Right lung (tissue), 10 donors: ENCODE data around the gene ZMYM3. TPM values are rescaled to one million over a fixed set of nuclear protein-coding genes. Genes with fewer than 3 reads are reported as not detected.
"Not testable (repeated sequence)": the region's sequence is repeated elsewhere in the genome, so short reads cannot be mapped to it uniquely, and the experiment has no call there.

ENCODE experiments used
- DNase-seq, 2 donors: peaks; one replicate each; pipeline ENCODE4 v3.0.0-alpha.2; 2013
- long read RNA-seq, 8 donors: transcript quantifications; one replicate each; lab custom pipeline, GENCODE V29; 2026
- polyA plus RNA-seq, 5 donors: library from polyadenylated mRNA; unstranded; fragments of 120-200 nt; gene quantifications; one replicate each; pipeline versions ENCODE4 v1.2.1 to v1.2.3, GENCODE V29; 2013; ENCODE audit warnings: inconsistent platforms in 1 of 5, low replicate concordance in 1 of 5; ENCODE audit not compliant: insufficient read length in 5 of 5, insufficient read depth in 1 of 5

Gene ZMYM3
- 10 to 100 TPM; 50.0 to 62.4 (median 54.3) TPM for polyA plus RNA-seq
- long read RNA-seq, donor 1, partial matches to known transcripts: 373 of 398 reads
- long read RNA-seq, donor 1, other reads (novel, unspliced or antisense): 24 of 398 reads
- long read RNA-seq, donor 2, full-length matches to known transcripts: 3 of 109 reads
- long read RNA-seq, donor 2, partial matches to known transcripts: 96 of 109 reads
- long read RNA-seq, donor 2, other reads (novel, unspliced or antisense): 10 of 109 reads
- long read RNA-seq, donor 3: 0 reads
- long read RNA-seq, donor 4, full-length matches to known transcripts: 2 of 705 reads
- long read RNA-seq, donor 4, partial matches to known transcripts: 647 of 705 reads
- long read RNA-seq, donor 4, other reads (novel, unspliced or antisense): 56 of 705 reads
- long read RNA-seq, donor 5, full-length matches to known transcripts: 4 of 347 reads
- long read RNA-seq, donor 5, partial matches to known transcripts: 214 of 347 reads
- long read RNA-seq, donor 5, other reads (novel, unspliced or antisense): 129 of 347 reads
- long read RNA-seq, donor 6, partial matches to known transcripts: 99 of 210 reads
- long read RNA-seq, donor 6, other reads (novel, unspliced or antisense): 107 of 210 reads
- long read RNA-seq, donor 7, partial matches to known transcripts: 220 of 236 reads
- long read RNA-seq, donor 7, other reads (novel, unspliced or antisense): 16 of 236 reads
- long read RNA-seq, donor 8: 0 reads

GRCh38 chrX:71254092-71254963, at the start of gene ZMYM3:
TSS of gene ZMYM3 (minus strand) at chrX:71254140. CDS start at chrX:71253255, 885 bp downstream.
- peak; percentile 83 for DNase-seq

- no peak for DNase-seq
Measured at GRCh38 chrX:71302461-71303213, 48.7 kb upstream of the ZMYM3 start.

- DNase-seq: no peak
Measured at GRCh38 chrX:71301195-71301924, 47.4 kb upstream of the ZMYM3 start, which contains the start of gene ITGB1BP2. TSS of gene ITGB1BP2 (plus strand) at chrX:71301750. CDS start at chrX:71301807, 57 bp downstream.

- DNase-seq: not testable (repeated sequence)
Measured at GRCh38 chrX:71300495-71300894, 46.6 kb upstream of the ZMYM3 start.

- not testable (repeated sequence) for DNase-seq
Measured at GRCh38 chrX:71300064-71300463, 46.1 kb upstream of the ZMYM3 start.

- no peak for DNase-seq
Measured at GRCh38 chrX:71298119-71298518, 44.2 kb upstream of the ZMYM3 start.

- DNase-seq: no peak
Measured at GRCh38 chrX:71296806-71297205, 42.9 kb upstream of the ZMYM3 start.

- no peak for DNase-seq
Measured at GRCh38 chrX:71292669-71293365, 38.9 kb upstream of the ZMYM3 start.

GRCh38 chrX:71291381-71291780, 37.4 kb upstream of the ZMYM3 start:
- DNase-seq: no peak

GRCh38 chrX:71285929-71286328, 32.0 kb upstream of the ZMYM3 start:
- DNase-seq: no peak

GRCh38 chrX:71283403-71284143, 29.6 kb upstream of the ZMYM3 start, which contains the start of gene NONO:
TSS of gene NONO (plus strand) at chrX:71283635. CDS start at chrX:71290638, 7,003 bp downstream.
- peak; percentile 93 to 95 for DNase-seq

- no peak for DNase-seq
Measured at GRCh38 chrX:71282514-71283402, 28.8 kb upstream of the ZMYM3 start.

- not testable (repeated sequence) for DNase-seq
Measured at GRCh38 chrX:71281300-71281699, 27.4 kb upstream of the ZMYM3 start.

GRCh38 chrX:71272313-71272712, 18.4 kb upstream of the ZMYM3 start:
- DNase-seq: not testable (repeated sequence)

GRCh38 chrX:71269801-71270395, 16.0 kb upstream of the ZMYM3 start:
- DNase-seq: no peak

GRCh38 chrX:71268624-71269023, 14.7 kb upstream of the ZMYM3 start:
- DNase-seq: not testable (repeated sequence)

- no peak for DNase-seq
Measured at GRCh38 chrX:71256856-71257255, 2.9 kb upstream of the ZMYM3 start.
